Activated T-cell treated with anti-CD3 and anti-CD28 coated beads, Interleukin-2, amount 50 U/mL, for 24 hours (primary cell): Measurements from ENCODE around the gene XPOT.
A peak's percentile ranks its signal among the peaks of the same experiment; 100 is the strongest.

ENCODE experiments used
- DNase-seq: peaks from one replicate; pipeline ENCODE4 v3.0.0-alpha.2; 2020
- H3K27ac Mint-ChIP-seq: 2 replicates; pipeline ENCODE4 v1.8.0; 2020; ENCODE audit warnings: mild to moderate bottlenecking, mixed read lengths
- H3K27me3 Mint-ChIP-seq: 2 replicates; pipeline ENCODE4 v1.8.0; 2020; ENCODE audit warnings: mixed read lengths
- H3K36me3 Mint-ChIP-seq: 2 replicates; pipeline ENCODE4 v1.8.0; 2020; ENCODE audit warnings: low read depth, mixed read lengths
- H3K4me1 Mint-ChIP-seq: 2 replicates; pipeline ENCODE4 v1.8.0; 2020; ENCODE audit warnings: low read depth, mixed read lengths
- H3K4me3 Mint-ChIP-seq: 2 replicates; pipeline ENCODE4 v1.8.0; 2020; ENCODE audit warnings: mild to moderate bottlenecking, moderate library complexity, mixed read lengths
- H3K9me3 Mint-ChIP-seq: 2 replicates; pipeline ENCODE4 v1.8.0; 2020; ENCODE audit warnings: mixed read lengths

The XPOT gene

DNA sequence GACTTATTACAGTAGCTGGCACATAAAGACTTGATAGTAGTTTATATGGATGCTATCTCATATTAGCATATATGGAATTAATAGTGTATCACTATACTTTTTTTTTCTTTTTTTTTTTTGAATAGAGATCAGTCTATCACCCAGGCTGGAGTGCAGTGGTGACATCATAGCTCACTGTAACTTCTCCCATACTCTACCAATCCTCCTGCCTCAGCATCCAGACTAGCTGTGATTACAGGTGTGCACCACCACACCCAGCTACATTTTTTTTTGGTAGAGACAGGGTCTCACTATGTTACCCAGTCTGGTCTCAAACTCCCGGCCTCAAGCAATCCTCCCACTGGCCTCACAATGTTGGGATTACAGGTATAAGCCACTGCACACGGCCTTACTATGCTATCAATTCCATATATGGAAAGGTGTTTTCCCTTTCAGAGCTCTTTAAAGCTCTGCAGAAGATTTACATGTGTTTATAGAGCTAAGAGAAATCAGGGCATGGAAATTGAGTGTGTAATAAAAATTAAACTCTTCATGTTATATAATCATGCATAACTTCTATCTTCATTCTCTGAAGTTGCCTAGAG is 46.0 kb downstream of the XPOT start:
- no peaks in the 10 kb centered on the region for H3K27me3 Mint-ChIP-seq
- peak overlapping the region; percentile 91 for H3K4me3 Mint-ChIP-seq
- H3K36me3 Mint-ChIP-seq = peaks cover 61% of the 10 kb centered on the region
- no peak for DNase-seq
- H3K9me3 Mint-ChIP-seq = no peaks in the 10 kb centered on the region
- peak overlapping the region; percentile 96 for H3K27ac Mint-ChIP-seq
- H3K4me1 Mint-ChIP-seq = peaks cover 41% of the 10 kb centered on the region

DNA sequence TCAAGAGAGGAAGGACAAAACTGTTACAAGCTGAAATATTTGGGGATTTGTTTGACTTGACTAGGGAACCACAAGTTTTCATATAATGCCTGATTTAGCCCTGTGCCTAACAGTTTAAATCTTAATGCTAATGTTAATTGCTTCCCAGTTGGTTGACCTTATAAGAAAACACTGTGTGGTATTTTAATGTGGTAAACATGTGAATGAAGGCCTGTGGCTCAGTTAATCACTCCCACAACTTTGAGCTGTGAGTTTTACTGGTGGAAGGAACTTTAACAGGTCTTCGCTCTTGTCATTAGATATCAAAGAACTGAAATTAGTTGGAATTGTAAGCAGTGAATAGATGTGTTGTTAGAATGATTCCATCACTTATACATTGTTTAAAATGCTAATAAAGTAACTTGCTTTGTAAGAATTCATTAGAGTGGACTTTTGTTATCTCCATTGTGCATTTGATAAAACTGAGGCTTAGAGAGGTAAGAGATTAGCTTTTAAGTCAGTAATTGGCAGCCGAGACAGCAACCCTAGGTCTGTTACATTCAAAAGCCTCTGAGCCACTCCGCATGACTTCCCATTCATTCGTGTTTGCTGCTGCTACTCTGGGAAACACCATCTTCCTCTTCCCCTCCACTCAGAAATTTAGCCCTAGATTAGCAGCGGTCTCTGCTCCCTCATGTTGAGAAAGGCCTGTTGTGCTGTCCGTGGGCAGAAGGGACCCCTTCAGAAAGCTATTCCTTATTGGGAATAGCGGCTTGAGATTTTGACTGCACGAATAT is 46.7 kb downstream of the XPOT start:
- Mint-ChIP-seq H3K9me3 (no peaks in the 10 kb centered on the region), H3K4me3 (peak overlapping the region; percentile 91), H3K27ac (peak overlapping the region; percentile 96), H3K4me1 (peaks cover 43% of the 10 kb centered on the region), H3K27me3 (no peaks in the 10 kb centered on the region), H3K36me3 (peaks cover 61% of the 10 kb centered on the region)
- no peak for DNase-seq

- H3K9me3 Mint-ChIP-seq = no peaks in the 10 kb centered on the region
- peak; percentile 85 for DNase-seq
- H3K36me3 Mint-ChIP-seq = peaks cover 57% of the 10 kb centered on the region
- H3K4me3 Mint-ChIP-seq = peak within 1 kb of the TSS; percentile 91
- peaks cover 41% of the 10 kb centered on the region for H3K4me1 Mint-ChIP-seq
- H3K27me3 Mint-ChIP-seq = no peaks in the 10 kb centered on the region
- H3K27ac Mint-ChIP-seq = peak within 1 kb of the TSS; percentile 96
These were observed 47.7 kb downstream of the XPOT start, which contains the start of gene TBK1 for GRCh38 chr12:64451687-64452558. Gene TBK1, plus strand, starts transcription at chr12:64452120. Its CDS starts 3,751 bp downstream, at chr12:64455871.

DNA sequence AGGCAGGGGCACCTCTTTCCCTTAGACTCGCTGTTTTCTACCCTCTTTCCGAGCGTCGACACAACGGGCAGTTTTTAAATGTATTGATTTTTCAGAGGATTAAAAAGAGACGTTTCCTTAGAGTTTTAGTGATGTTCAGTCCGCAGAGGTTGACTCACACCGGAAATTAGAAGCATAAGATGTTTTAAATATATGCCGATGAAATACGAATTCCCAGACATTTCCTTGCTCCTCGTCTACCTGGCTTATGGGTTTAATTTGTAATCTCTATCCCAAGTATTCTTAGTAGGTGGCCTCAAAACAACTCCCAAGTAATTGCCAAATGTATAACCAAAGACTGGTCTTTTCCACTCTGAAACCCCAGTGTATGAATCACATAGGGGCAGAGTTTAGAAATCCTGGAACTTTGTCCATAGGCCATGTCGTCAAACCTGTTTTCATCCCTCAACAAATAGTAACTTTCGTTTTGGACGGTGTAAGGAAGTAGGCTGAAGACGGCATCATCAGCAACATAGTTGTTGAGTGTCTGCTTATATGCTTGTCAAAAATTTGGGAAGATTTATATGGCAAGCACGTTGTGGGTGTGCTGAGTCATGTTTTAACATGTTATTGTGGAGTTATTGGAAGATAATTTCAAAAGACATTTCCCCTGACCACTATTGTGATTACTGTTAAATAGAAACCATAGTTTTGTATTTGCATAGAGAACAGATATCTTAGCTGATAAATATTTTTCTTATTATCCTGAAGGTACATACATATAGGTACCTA is 48.6 kb downstream of the XPOT start:
- Mint-ChIP-seq H3K27me3 (no peaks in the 10 kb centered on the region), H3K27ac (peak overlapping the region; percentile 94), H3K4me3 (peak overlapping the region; percentile 91), H3K4me1 (peaks cover 49% of the 10 kb centered on the region), H3K9me3 (no peaks in the 10 kb centered on the region), H3K36me3 (peaks cover 57% of the 10 kb centered on the region)
- no peak for DNase-seq

DNA sequence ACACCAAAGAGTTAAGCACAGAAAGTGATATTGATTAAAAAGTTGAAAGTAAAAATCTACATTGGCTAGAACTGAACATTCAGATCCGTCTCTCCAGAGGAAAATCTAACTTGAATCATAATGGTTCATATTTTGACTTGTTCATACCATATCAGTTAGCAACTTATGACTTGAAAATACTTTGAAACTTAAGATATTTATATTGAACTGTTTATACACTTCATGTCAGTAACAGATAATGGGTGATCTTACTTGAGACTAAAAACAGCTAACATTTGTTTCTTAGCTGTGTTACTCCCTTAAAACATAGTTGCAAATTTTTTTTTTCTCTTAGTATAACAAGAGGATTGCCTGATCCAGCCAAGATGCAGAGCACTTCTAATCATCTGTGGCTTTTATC is 51.3 kb downstream of the XPOT start:
- Mint-ChIP-seq H3K9me3 (no peaks in the 10 kb centered on the region), H3K27me3 (no peaks in the 10 kb centered on the region), H3K36me3 (peaks cover 59% of the 10 kb centered on the region), H3K4me1 (peaks cover 60% of the 10 kb centered on the region), H3K27ac (peak overlapping the region; percentile 42), H3K4me3 (no peak overlapping the region)
- DNase-seq = no peak

DNA sequence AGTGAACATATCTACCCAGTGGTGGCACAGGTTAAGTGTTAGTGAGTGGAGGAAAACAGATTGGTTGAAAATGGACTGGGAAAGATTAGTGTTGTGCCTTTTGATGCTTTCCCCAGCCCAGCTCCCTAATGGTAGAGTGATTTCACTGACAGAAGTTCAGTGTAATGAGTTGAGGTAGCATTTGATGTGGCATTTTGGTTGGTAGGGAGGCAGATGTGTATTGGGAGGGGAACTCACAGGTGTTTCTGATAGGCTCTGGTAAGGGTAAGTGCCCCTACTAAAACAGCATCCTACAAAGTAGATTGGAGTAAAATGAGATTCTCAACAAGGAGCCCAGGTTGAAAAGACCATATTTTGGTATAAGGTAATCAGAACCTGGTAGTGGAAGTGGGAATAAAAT is 51.9 kb downstream of the XPOT start:
- Mint-ChIP-seq H3K4me3 (no peak overlapping the region), H3K36me3 (peaks cover 59% of the 10 kb centered on the region), H3K9me3 (no peaks in the 10 kb centered on the region), H3K4me1 (peaks cover 54% of the 10 kb centered on the region), H3K27me3 (no peaks in the 10 kb centered on the region), H3K27ac (peak overlapping the region; percentile 42)
- DNase-seq = no peak

DNA sequence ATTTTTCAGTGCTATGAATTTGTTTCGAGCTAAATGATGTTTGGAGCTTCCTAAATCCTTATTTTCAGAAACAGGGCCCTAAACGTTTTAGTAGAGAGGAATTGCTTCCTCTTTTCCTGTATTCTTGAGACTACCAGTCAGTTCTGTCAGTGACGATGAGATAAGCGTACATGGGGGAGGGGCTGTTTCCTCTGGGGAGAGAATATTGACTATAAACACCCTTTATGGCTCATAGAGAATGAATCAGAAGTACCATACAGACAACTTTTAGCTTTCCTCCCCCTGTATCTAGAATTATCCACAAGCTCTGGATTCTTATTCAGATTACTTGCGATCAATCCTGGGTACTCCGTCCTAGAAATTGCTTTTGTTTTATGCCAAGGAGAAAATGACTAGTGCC is 52.8 kb downstream of the XPOT start:
- no peak overlapping the region for H3K4me3 Mint-ChIP-seq
- peaks cover 59% of the 10 kb centered on the region for H3K36me3 Mint-ChIP-seq
- H3K27me3 Mint-ChIP-seq = no peaks in the 10 kb centered on the region
- DNase-seq = no peak
- H3K27ac Mint-ChIP-seq = peak overlapping the region; percentile 81
- H3K4me1 Mint-ChIP-seq = peaks cover 50% of the 10 kb centered on the region
- H3K9me3 Mint-ChIP-seq = no peaks in the 10 kb centered on the region

- Mint-ChIP-seq H3K4me1 (peaks cover 50% of the 10 kb centered on the region), H3K9me3 (no peaks in the 10 kb centered on the region), H3K27ac (peak overlapping the region; percentile 81), H3K4me3 (no peak overlapping the region), H3K36me3 (peaks cover 62% of the 10 kb centered on the region), H3K27me3 (no peaks in the 10 kb centered on the region)
- no peak for DNase-seq
These were observed 53.3 kb downstream of the XPOT start for GRCh38 chr12:64457466-64457865.

DNA sequence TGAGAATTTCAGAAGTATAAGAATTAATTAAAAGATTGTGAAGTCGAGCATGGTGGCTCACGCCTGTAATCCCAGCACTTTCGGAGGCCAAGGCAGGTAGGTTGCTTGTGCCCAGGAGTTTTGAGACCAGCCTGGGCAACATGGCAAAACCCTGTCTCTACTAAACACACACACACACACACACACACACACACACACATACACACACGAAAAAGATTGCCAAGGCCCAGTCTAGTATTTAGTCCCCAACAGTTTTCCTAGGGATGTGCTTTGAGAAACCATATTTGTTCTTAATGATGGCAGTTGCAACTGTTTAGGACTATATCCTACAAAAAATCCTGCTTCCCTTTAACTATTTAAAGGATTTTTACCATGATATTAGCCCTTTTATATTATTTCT is 53.7 kb downstream of the XPOT start:
- peaks cover 48% of the 10 kb centered on the region for H3K4me1 Mint-ChIP-seq
- H3K36me3 Mint-ChIP-seq = peaks cover 60% of the 10 kb centered on the region
- H3K9me3 Mint-ChIP-seq = no peaks in the 10 kb centered on the region
- H3K27ac Mint-ChIP-seq = no peak overlapping the region
- DNase-seq = no peak
- no peak overlapping the region for H3K4me3 Mint-ChIP-seq
- H3K27me3 Mint-ChIP-seq = no peaks in the 10 kb centered on the region

GRCh38 chr12:64459394-64459891 is 55.3 kb downstream of the XPOT start:
- DNase-seq = no peak
- H3K4me1 Mint-ChIP-seq = peaks cover 40% of the 10 kb centered on the region
- no peaks in the 10 kb centered on the region for H3K27me3 Mint-ChIP-seq
- peak overlapping the region; percentile 70 for H3K4me3 Mint-ChIP-seq
- H3K27ac Mint-ChIP-seq = peak overlapping the region; percentile 92
- peaks cover 71% of the 10 kb centered on the region for H3K36me3 Mint-ChIP-seq
- H3K9me3 Mint-ChIP-seq = no peaks in the 10 kb centered on the region

DNA sequence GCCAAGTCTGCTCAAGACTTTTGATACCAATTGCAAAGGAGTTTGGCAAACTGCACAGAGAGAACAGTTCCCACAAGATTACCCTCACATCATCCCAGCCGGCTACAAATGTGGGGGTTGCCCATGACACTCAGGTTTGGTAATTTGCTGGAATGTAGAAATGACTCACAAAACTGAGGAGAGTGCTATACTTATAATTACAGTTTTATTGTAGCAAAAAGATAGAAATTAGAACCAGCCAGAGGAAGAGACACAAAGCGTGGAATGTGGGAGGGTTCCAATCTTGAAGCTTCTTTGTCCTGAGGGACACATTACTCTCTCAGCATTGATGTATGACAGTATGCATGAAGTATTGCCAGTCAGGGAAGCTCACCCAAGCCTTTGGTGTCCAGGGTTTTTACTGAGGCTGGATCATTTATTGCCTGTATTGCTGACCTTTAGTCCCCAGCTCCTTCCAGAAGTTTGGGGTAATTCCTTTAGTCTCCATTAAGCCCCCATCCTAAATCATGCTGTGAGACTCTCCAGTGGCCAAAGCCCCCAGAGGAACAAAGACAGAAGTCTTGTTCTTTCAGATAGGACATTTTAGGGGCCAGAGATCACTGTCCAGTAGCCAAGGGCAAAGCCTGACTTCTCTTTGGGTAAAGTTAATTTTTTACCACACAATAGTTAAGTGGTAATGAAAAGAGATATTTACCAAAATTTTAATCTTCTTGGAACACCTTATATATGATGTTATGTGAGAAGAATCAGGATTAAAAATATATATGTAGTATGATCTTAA is 57.6 kb downstream of the XPOT start:
- Mint-ChIP-seq H3K4me1 (peaks cover 28% of the 10 kb centered on the region), H3K4me3 (no peak overlapping the region), H3K27ac (no peak overlapping the region), H3K27me3 (no peaks in the 10 kb centered on the region), H3K36me3 (peaks cover 81% of the 10 kb centered on the region), H3K9me3 (no peaks in the 10 kb centered on the region)
- no peak for DNase-seq

DNA sequence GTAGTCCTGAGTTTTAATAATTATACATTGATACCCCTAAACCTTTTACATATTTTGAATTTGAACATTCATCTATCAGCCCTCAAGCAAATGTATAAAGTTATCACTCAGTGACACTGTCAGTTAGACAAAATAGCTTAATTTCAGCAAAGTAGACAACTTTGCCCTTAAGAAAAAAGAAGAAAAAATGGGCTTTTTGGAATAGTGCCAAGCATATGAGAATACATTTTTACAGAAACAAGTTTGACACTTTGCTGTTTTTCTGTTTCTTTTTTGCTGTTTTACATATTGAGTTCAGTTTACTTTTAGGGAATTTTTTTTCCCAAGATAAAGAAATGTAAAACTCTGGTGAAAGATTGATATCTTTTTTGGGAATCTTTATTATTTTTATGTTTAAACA is 62.0 kb downstream of the XPOT start:
- Mint-ChIP-seq H3K27ac (no peak overlapping the region), H3K27me3 (no peaks in the 10 kb centered on the region), H3K4me1 (peaks cover 3% of the 10 kb centered on the region), H3K4me3 (no peak overlapping the region), H3K36me3 (peaks cover 79% of the 10 kb centered on the region), H3K9me3 (no peaks in the 10 kb centered on the region)
- DNase-seq = no peak

GRCh38 chr12:64468966-64469365 is 64.8 kb downstream of the XPOT start:
- Mint-ChIP-seq H3K4me1 (no peaks in the 10 kb centered on the region), H3K36me3 (peaks cover 83% of the 10 kb centered on the region), H3K9me3 (no peaks in the 10 kb centered on the region), H3K27ac (no peak overlapping the region), H3K27me3 (no peaks in the 10 kb centered on the region), H3K4me3 (no peak overlapping the region)
- DNase-seq = no peak
